A549 (cell line): Measurements from ENCODE around the gene DEFB115. TPM values are rescaled to one million over a fixed set of nuclear protein-coding genes. Genes with fewer than 3 reads are reported as not detected.
"Not testable (repeated sequence)": the region's sequence is repeated elsewhere in the genome, so short reads cannot be mapped to it uniquely, and the experiment has no call there.

Source experiments
- ATAC-seq, 2 experiments: fragments of 200-7000 bp in 1 of 2; fragments of >200 bp in 1 of 2; cut with Nextera tagmentation in 1 of 2; cut with Tn5 transposase in 1 of 2; 3 replicates each; pipeline versions ENCODE4 v1.8.0 to v1.9.1; 2018 to 2020; ENCODE audit warnings: mild to moderate bottlenecking in 1 of 2, moderate library complexity in 1 of 2
- CTCF ChIA-PET: fragments of 300-600 bp; sonication (Branson Sonifier 250); formaldehyde crosslinking; extraction: SDS; loops from one replicate; lab custom pipeline; 2021; ENCODE audit warnings: antibody characterized with exemption, inconsistent platforms; lab: Yijun Ruan, JAX
- POLR2A ChIA-PET: fragments of 350-600 bp; formaldehyde crosslinking; extraction: SDS; loops from one replicate; lab custom pipeline; 2021; ENCODE audit warnings: antibody characterized with exemption, inconsistent platforms; lab: Yijun Ruan, JAX
- DNase-seq, 2 experiments: peaks; one replicate each; pipeline versions ENCODE4 v3.0.0 to v3.0.0-alpha.2; 2011 to 2016; ENCODE audit warnings: low read depth in 1 of 2, low spot score in 1 of 2
- FAIRE-seq: peaks from 2 replicates; lab custom pipeline; 2011; peaks lifted over from hg19 to GRCh38; lab: Jason Lieb, UNC
- H3K27ac ChIP-seq, 2 experiments: fragments of >200 bp; sonication (Bioruptor Twin); formaldehyde crosslinking; 3 replicates each; pipeline ENCODE4 v1.5.1; 2016 to 2017
- H3K4me1 ChIP-seq: fragments of >200 bp; sonication (Bioruptor Twin); formaldehyde crosslinking; 3 replicates; pipeline ENCODE4 v1.6.1; 2016
- H3K4me2 ChIP-seq: fragments of >200 bp; sonication (Bioruptor Twin); formaldehyde crosslinking; 3 replicates; pipeline ENCODE4 v1.6.1; 2016
- H3K4me3 ChIP-seq: fragments of >200 bp; sonication (Bioruptor Twin); formaldehyde crosslinking; 3 replicates; pipeline ENCODE4 v1.5.1; 2016
- H3K9me3 ChIP-seq: fragments of >200 bp; sonication (Bioruptor Twin); formaldehyde crosslinking; 3 replicates; pipeline ENCODE4 v1.6.1; 2016
- CBX8 ChIP-seq: fragments of 200-600 bp; sonication (generic); IDR thresholded peaks from 2 replicates; pipeline ENCODE4 v1.6.1; 2016
- CHD2 ChIP-seq: fragments of 150-350 bp; IDR thresholded peaks from 2 replicates; pipeline ENCODE4 v1.6.1; 2014; ENCODE audit warnings: low read length; ENCODE audit not compliant: partially characterized antibody
- CHD4 ChIP-seq: fragments of 200-600 bp; sonication (generic); IDR thresholded peaks from 2 replicates; pipeline ENCODE4 v1.6.1; 2016; ENCODE audit warnings: antibody characterized with exemption, mild to moderate bottlenecking, borderline replicate concordance
- CTCF ChIP-seq: fragments of >200 bp; sonication (Bioruptor Twin); formaldehyde crosslinking; IDR thresholded peaks from 3 replicates; pipeline ENCODE4 v1.5.1; 2016
- EHF ChIP-seq: fragments of 250-450 bp; sonication (Bioruptor Pico); IDR thresholded peaks from 2 replicates; pipeline ENCODE4 v1.5.0; 2020; ENCODE audit warnings: mild to moderate bottlenecking
- EHMT2 ChIP-seq: fragments of 200-600 bp; sonication (generic); IDR thresholded peaks from 2 replicates; pipeline ENCODE4 v1.6.1; 2016; ENCODE audit warnings: antibody characterized with exemption, low read depth, mild to moderate bottlenecking, moderate library complexity
- ESRRA ChIP-seq: fragments of 150-350 bp; IDR thresholded peaks from 2 replicates; pipeline ENCODE4 v1.6.1; 2014; ENCODE audit warnings: mild to moderate bottlenecking, low read length, borderline replicate concordance
- FOSB ChIP-seq: fragments of 250-450 bp; sonication (Bioruptor Pico); IDR thresholded peaks from 2 replicates; pipeline ENCODE4 v1.5.0; 2020; ENCODE audit warnings: mild to moderate bottlenecking, moderate library complexity
- GATA3 ChIP-seq: IDR thresholded peaks from 2 replicates; pipeline ENCODE4 v1.6.1; 2012; ENCODE audit warnings: borderline replicate concordance
- HMGXB4 ChIP-seq: fragments of 250-450 bp; sonication (Bioruptor Pico); IDR thresholded peaks from 2 replicates; pipeline ENCODE4 v1.5.0; 2021; ENCODE audit warnings: mild to moderate bottlenecking, moderate library complexity, borderline replicate concordance
- HOXB13 ChIP-seq: fragments of 250-450 bp; sonication (Bioruptor Pico); IDR thresholded peaks from 2 replicates; pipeline ENCODE4 v1.5.0; 2020; ENCODE audit warnings: low read depth, mild to moderate bottlenecking, moderate library complexity
- KDM5A ChIP-seq: fragments of 200-600 bp; sonication (generic); IDR thresholded peaks from 2 replicates; pipeline ENCODE4 v1.6.1; 2016; ENCODE audit warnings: antibody characterized with exemption, mild to moderate bottlenecking
- MYC ChIP-seq: IDR thresholded peaks from 2 replicates; pipeline ENCODE4 v1.6.1; 2012; ENCODE audit warnings: mild to moderate bottlenecking, inconsistent platforms, low read length, improper control_type of control experiment, borderline replicate concordance
- NFE2L2 ChIP-seq: fragments of 150-350 bp; conservative IDR thresholded peaks from 2 replicates; pipeline ENCODE4 v1.6.1; 2014; ENCODE audit warnings: low read length
- NPAS2 ChIP-seq: fragments of 250-450 bp; sonication (Bioruptor Pico); IDR thresholded peaks from 2 replicates; pipeline ENCODE4 v1.8.0; 2022; ENCODE audit warnings: mild to moderate bottlenecking, moderate library complexity, borderline replicate concordance
- PBX3 ChIP-seq: IDR thresholded peaks from 2 replicates; pipeline ENCODE4 v1.6.1; 2012
- PHF8 ChIP-seq: fragments of 200-600 bp; sonication (generic); IDR thresholded peaks from 2 replicates; pipeline ENCODE4 v1.6.1; 2016; ENCODE audit warnings: low read depth, mild to moderate bottlenecking, antibody characterized with exemption, moderate library complexity, borderline replicate concordance
- POLR2A ChIP-seq: IDR thresholded peaks from 2 replicates; pipeline ENCODE4 v1.6.1; 2012; ENCODE audit warnings: mild to moderate bottlenecking, low read length
- POLR2AphosphoS2 ChIP-seq: conservative IDR thresholded peaks from 2 replicates; pipeline ENCODE4 v1.6.1; 2012; ENCODE audit warnings: low read length, improper control_type of control experiment, inconsistent platforms
- RAD21 ChIP-seq, 2 experiments: fragments of >200 bp in 1 of 2; sonication (Bioruptor Twin) in 1 of 2; formaldehyde crosslinking in 1 of 2; IDR thresholded peaks in 1 of 2; conservative IDR thresholded peaks in 1 of 2; 2 replicates in 1 of 2; 3 replicates in 1 of 2; pipeline ENCODE4 v1.6.1; 2012 to 2018; ENCODE audit warnings: inconsistent platforms in 1 of 2
- RARB ChIP-seq: fragments of 250-450 bp; sonication (Bioruptor Pico); IDR thresholded peaks from 2 replicates; pipeline ENCODE4 v1.8.0; 2021; ENCODE audit warnings: mild to moderate bottlenecking, moderate library complexity
- RFX5 ChIP-seq: fragments of 450-650 bp; IDR thresholded peaks from 2 replicates; pipeline ENCODE4 v1.7.1; 2014; ENCODE audit warnings: antibody characterized with exemption, mild to moderate bottlenecking, moderate library complexity
- SREBF2 ChIP-seq: fragments of 450-650 bp; IDR thresholded peaks from 2 replicates; pipeline ENCODE4 v1.6.1; 2014; ENCODE audit warnings: mild to moderate bottlenecking, moderate library complexity
- TFCP2L1 ChIP-seq: fragments of 250-450 bp; sonication (Bioruptor Pico); IDR thresholded peaks from 2 replicates; pipeline ENCODE4 v1.5.0; 2021; ENCODE audit warnings: mild to moderate bottlenecking
- WGBS: methylation state at CpG from one replicate; pipeline ENCODE4 v1.1.6; 2017; ENCODE audit errors: missing lambda C conversion rate; 5-methylcytosine and 5-hydroxymethylcytosine counted together
- polyA plus RNA-seq, 4 experiments: library from polyadenylated mRNA; depleted of rRNA in 3 of 4; stranded (reverse); fragments of >200 nt; fragmentation: RNase III in 1 of 4; extraction: RNeasy Plus Mini Kit Qiagen cat#74134 plus additional on column Dnase treatment in 1 of 4; gene quantifications; 2 replicates in 3 of 4; 3 replicates in 1 of 4; pipeline ENCODE4 v1.2.3, GENCODE V29; 2011 to 2017
- TF ChIP-seq, protein P1 (sequence below): fragments of 150-350 bp; IDR thresholded peaks from 2 replicates; pipeline ENCODE4 v1.6.1; 2014; ENCODE audit warnings: low read depth, mild to moderate bottlenecking, low read length
- TF ChIP-seq, protein P2 (sequence below): fragments of >200 bp; sonication (Bioruptor Twin); formaldehyde crosslinking; IDR thresholded peaks from 3 replicates; pipeline ENCODE4 v1.6.1; 2016
- TF ChIP-seq, protein P3 (sequence below): fragments of >200 bp; sonication (Bioruptor Twin); formaldehyde crosslinking; IDR thresholded peaks from 2 replicates; pipeline ENCODE4 v1.6.1; 2016

DEFB115 gene
- polyA plus RNA-seq, 2 of the 4 experiments (the other 2 are of a cell fraction) = not detected

DNA sequence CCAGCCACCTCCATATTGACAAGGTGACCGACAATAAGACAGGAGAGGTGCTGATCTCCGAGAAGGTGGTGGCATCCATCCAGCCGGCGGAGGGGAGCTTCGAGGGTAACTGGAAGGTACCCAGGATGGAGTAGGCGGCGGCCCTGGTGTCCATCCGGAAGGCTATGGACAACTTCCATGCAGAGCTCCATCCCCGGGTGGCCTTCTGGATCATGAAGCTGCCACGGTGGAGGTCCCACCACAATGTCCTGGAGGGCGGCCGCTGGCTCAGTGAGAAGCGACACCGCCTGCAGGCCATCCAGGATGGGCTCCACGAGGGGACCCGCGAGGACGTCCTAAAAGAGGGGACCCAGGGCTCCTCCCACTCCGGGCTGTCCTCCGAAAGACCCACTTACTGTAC, 17.0 kb downstream of the DEFB115 start:
- DNase-seq = no peak
- TF ChIP-seq POLR2AphosphoS2 (no peak), HMGXB4 (CRISPR knock-in tag) (no peak), TFCP2L1 (CRISPR knock-in tag) (no peak), GATA3 (no peak), PBX3 (no peak), ESRRA (no peak), NFE2L2 (no peak), POLR2A (no peak), CHD4 (no peak), KDM5A (no peak), PHF8 (no peak), RFX5 (no peak), SREBF2 (no peak), RARB (no peak), CBX8 (no peak), FOSB (CRISPR knock-in tag) (no peak)
- TF ChIP-seq, protein P1, sequence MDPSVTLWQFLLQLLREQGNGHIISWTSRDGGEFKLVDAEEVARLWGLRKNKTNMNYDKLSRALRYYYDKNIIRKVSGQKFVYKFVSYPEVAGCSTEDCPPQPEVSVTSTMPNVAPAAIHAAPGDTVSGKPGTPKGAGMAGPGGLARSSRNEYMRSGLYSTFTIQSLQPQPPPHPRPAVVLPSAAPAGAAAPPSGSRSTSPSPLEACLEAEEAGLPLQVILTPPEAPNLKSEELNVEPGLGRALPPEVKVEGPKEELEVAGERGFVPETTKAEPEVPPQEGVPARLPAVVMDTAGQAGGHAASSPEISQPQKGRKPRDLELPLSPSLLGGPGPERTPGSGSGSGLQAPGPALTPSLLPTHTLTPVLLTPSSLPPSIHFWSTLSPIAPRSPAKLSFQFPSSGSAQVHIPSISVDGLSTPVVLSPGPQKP = no peak
- TF ChIP-seq, protein P2, sequence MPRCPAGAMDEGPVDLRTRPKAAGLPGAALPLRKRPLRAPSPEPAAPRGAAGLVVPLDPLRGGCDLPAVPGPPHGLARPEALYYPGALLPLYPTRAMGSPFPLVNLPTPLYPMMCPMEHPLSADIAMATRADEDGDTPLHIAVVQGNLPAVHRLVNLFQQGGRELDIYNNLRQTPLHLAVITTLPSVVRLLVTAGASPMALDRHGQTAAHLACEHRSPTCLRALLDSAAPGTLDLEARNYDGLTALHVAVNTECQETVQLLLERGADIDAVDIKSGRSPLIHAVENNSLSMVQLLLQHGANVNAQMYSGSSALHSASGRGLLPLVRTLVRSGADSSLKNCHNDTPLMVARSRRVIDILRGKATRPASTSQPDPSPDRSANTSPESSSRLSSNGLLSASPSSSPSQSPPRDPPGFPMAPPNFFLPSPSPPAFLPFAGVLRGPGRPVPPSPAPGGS = no peak
- no peak overlapping the region for H3K27ac ChIP-seq
- H3K4me1 ChIP-seq = no peaks in the 10 kb centered on the region
- H3K4me3 ChIP-seq = no peak overlapping the region
- 31% methylated on average over 19 of the region's 20 CpGs for WGBS
- CTCF ChIA-PET = interaction anchor here (2.6 kb wide), 1 partner anchor 14 kb away, joined by 12 read pairs; no protein-coding TSS in a partner anchor
- no peak for ATAC-seq
- no peak for FAIRE-seq
- H3K4me2 ChIP-seq = no peak overlapping the region
- POLR2A ChIA-PET = no interaction called here
- H3K9me3 ChIP-seq = no peaks in the 10 kb centered on the region; the same call in 2 of the 3 replicates

DNA sequence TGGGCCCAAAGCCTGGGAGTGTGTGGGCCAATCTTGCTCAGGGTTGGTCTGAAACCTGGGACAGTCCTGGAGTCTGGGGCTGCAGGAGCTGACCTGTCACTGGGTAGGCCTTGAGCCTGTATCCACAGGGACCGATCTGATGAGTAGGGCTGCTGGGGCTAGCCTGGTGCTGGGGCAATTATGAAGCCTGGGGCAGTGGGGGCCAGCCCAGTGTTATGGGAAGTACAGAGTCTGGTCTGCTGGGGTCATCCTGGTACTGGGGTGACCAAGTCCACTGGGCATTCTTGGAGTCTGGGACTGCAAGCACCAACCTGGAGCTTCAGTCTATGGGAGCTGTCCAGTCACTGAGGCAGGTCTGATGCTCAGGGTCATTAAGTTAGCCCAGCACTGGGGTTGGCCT, 20.7 kb downstream of the DEFB115 start:
- DNase-seq (no peak), FAIRE-seq (no peak), ATAC-seq (no peak)
- ChIA-PET CTCF (interaction anchor here (0.6 kb wide), 1 partner anchor 18 kb away, joined by 3 read pairs; no protein-coding TSS in a partner anchor), POLR2A (no interaction called here)
- Histone ChIP-seq H3K9me3 (no peaks in the 10 kb centered on the region; the same call in 2 of the 3 replicates), H3K4me1 (no peaks in the 10 kb centered on the region), H3K27ac (no peak overlapping the region), H3K4me3 (no peak overlapping the region), H3K4me2 (no peak overlapping the region)
- TF ChIP-seq POLR2AphosphoS2 (no peak), RAD21 (conservative IDR thresholded peaks at IDR 0.05 in 1 of 2, IDR thresholded peaks at IDR 0.05 in 1 of 2) (no peak), CHD2 (no peak), NPAS2 (CRISPR knock-in tag) (no peak), CTCF (no peak), EHMT2 (no peak), MYC (no peak), EHF (CRISPR knock-in tag) (no peak), HOXB13 (CRISPR knock-in tag) (no peak)
- TF ChIP-seq, protein P3, sequence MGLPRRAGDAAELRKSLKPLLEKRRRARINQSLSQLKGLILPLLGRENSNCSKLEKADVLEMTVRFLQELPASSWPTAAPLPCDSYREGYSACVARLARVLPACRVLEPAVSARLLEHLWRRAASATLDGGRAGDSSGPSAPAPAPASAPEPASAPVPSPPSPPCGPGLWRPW = no peak
- no CpG with 5 or more reads among the region's 1 CpG for WGBS

- POLR2A ChIA-PET = not testable (repeated sequence)
Measured at GRCh38 chr20:31284964-31285363, 27.5 kb downstream of the DEFB115 start.

More at GRCh38 chr20:31284964-31285363, 27.5 kb downstream of the DEFB115 start:
- DNase-seq, ATAC-seq, CTCF ChIA-PET, FAIRE-seq, H3K4me2 ChIP-seq, H3K27ac ChIP-seq, H3K9me3 ChIP-seq, H3K4me3 ChIP-seq, H3K4me1 ChIP-seq: not testable (repeated sequence)
- WGBS = 15% methylated on average over 7 of the region's 7 CpGs
